GM12872 (cell line): ENCODE results near the gene ECHDC1.

ENCODE experiments used
- TF ChIP-seq, protein P1 (sequence below): IDR thresholded peaks from 3 replicates; pipeline ENCODE4 v1.5.1; 2011; ENCODE audit warnings: low read depth, mild to moderate bottlenecking, low read length, moderate library complexity; ENCODE audit not compliant: insufficient read depth

ECHDC1 gene

DNA sequence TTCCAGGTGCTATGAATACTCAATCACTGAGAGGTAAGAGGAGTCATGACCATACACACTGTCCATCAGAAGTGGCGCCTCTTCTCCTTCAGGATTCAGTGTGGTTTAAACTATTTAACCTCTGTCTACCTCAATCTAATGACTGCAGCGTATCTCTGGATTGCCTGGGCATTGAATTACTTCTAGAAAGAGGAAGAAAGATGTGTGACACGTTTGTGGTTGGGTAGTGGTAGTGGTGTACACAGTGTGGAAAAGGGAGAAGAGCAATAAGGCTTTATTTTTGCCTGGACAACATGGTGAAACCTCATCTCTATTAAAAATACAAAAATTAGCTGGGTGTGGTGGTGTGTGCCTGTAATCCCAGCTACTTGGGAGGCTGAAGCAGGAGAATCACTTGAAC, 38.0 kb upstream of the ECHDC1 start:
- TF ChIP-seq, protein P1, sequence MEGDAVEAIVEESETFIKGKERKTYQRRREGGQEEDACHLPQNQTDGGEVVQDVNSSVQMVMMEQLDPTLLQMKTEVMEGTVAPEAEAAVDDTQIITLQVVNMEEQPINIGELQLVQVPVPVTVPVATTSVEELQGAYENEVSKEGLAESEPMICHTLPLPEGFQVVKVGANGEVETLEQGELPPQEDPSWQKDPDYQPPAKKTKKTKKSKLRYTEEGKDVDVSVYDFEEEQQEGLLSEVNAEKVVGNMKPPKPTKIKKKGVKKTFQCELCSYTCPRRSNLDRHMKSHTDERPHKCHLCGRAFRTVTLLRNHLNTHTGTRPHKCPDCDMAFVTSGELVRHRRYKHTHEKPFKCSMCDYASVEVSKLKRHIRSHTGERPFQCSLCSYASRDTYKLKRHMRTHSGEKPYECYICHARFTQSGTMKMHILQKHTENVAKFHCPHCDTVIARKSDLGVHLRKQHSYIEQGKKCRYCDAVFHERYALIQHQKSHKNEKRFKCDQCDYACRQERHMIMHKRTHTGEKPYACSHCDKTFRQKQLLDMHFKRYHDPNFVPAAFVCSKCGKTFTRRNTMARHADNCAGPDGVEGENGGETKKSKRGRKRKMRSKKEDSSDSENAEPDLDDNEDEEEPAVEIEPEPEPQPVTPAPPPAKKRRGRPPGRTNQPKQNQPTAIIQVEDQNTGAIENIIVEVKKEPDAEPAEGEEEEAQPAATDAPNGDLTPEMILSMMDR = no peak

DNA sequence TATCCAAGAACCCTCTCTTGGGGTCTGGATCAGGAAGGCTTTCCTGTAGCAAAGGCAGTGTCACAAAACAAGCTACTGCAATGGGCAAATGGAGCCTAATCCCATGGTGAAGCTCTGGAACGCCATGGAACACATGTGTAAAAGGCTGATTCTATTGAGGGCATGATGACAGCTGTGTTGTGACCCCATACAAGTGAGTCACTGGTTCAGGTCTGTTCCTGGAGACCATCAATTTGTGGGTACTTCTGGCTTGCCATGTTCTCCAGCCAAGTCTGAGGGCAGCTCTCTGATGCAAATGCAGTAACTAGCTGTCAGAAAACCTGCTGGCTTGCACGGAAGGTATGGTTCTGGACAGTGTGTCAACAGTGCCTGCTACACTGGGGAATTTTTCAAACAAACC, 33.3 kb upstream of the ECHDC1 start:
- TF ChIP-seq, protein P1 = no peak

DNA sequence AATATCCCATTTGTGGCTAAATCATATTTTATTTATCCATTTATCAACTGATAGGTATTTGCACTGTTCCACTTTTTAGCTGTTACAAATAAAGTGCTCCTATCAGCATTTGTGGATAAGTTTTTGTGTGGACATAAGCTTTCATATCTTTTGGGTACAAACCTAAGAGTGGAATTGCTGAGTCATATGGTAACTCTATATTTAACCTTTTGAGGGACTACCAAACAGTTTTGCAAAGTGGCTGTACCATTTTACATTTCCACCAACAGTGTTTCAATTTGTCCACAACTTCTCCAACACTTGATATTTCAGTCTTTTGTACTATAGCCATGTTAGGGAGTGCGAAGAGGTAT, 23.6 kb upstream of the ECHDC1 start:
- TF ChIP-seq, protein P1 = no peak

DNA sequence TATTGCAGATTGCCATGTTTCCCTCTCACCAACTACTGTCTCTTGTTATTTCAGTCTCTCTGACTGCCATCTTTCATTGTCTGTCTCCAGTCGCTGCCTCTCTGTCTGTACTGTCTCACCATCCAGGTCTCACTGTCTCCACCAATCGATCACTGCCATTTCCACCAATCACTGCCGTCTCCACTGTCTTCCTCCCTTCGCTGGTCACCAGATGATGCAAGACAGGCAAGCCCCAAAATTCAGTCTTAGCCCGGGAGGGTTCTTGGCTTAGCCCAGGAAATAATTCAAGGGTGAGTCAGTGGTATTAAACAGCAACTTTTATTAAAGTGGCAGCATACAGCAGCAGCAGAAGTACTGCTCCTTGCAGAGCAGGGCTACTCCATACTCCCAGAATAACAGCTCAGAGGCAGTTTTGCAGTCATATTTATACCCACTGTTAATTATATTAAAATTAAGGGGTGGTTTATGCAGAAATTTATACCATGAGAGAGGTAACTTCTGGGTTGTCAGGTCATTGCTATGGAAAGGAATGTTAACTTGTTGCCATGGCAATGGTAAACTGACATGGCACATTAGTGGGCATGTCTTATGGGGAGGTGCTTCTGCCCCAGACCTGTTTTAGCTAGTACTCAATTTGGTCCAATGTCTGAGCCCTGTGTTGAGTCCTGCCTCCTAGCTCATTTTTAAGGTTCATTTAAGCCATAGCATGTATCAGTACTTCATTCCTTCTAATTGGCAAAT, 23.0 kb upstream of the ECHDC1 start:
- TF ChIP-seq, protein P1 = no peak

DNA sequence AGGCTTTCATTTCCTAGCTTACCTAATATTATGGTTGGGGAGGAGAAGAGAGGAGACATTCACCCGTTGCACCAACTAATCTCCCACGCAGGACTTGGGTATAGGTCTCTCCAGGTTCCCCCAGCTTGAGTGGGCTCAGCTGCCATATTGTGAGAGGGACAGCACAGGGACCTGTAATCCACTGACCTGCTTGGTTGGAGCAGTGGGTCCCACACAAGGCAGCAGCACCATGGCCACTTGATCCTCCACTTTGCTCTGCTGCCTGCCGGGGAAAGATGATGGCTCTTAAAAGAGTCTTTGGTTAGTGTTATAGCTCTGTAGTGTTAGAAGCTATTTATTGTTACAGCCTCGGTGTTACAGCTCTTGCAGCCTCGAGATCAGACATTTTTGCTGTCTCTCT, 22.5 kb upstream of the ECHDC1 start:
- TF ChIP-seq, protein P1 = no peak

DNA sequence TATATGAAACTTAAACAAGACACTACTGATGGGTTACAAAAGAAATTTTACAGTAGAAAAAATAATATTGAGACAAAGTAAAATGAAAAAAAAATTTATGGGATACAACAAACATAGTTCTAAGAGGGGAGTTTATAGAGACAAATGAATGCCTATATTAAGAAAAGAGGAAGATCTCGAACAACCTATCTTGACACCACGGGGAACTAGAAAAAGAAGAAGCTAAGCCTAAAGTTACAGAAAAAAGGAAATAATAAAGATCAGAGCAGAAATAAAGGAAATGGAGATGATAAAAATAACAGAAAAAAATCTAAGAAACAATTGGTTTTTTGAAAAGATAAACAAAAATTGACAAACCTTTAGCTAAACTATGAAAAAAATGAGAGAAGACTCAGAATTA, 9.1 kb upstream of the ECHDC1 start:
- TF ChIP-seq, protein P1 = no peak

DNA sequence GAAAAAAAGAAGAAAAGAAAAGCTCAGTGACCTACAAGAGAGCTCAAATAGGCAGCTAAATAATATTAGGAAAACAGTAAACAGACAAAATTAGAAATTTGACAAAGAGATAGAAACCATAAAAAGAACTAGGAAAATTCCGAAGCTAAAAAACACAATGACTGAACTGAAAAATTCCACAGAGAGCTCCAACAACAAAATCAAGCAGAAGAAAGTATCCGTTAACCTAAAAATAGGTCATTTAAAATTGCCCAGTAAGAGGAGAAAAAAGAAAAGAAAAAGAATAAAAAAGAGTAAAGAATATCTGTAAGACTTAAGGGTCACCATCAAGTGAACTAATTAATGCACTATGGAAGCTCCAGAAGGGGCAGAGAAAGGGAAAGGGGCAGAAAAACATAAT, 6.6 kb upstream of the ECHDC1 start:
- TF ChIP-seq, protein P1 = no peak
